Mesendoderm (in vitro differentiated cells): ENCODE results near the gene SNRPA.
A peak's percentile ranks its signal among the peaks of the same experiment; 100 is the strongest.

Experiments used
- DNase-seq: peaks from one replicate; pipeline ENCODE4 v3.0.0; 2013
- H2AK5ac ChIP-seq: 2 replicates; pipeline ENCODE4 v1.6.1; 2013; ENCODE audit warnings: low read length, inconsistent platforms
- H2BK120ac ChIP-seq: 2 replicates; pipeline ENCODE4 v1.6.1; 2013; ENCODE audit warnings: low read depth, mild to moderate bottlenecking, low read length, moderate library complexity, mixed read lengths
- H2BK15ac ChIP-seq: replicated peaks from 2 replicates; pipeline ENCODE4 v1.6.1; 2013; ENCODE audit warnings: low read depth, mild to moderate bottlenecking, moderate library complexity
- H2BK5ac ChIP-seq: 2 replicates; pipeline ENCODE4 v1.6.1; 2013; ENCODE audit warnings: low read length, inconsistent platforms
- H3K18ac ChIP-seq: 2 replicates; pipeline ENCODE4 v1.6.1; 2013; ENCODE audit warnings: mild to moderate bottlenecking, low read length, mixed read lengths
- H3K23ac ChIP-seq: one replicate; pipeline ENCODE4 v1.6.1; 2013; ENCODE audit warnings: low read length
- H3K27ac ChIP-seq: 2 replicates; pipeline ENCODE4 v1.5.1; 2013; ENCODE audit warnings: low read depth, mild to moderate bottlenecking, inconsistent platforms, low read length, moderate library complexity
- H3K27me3 ChIP-seq: 2 replicates; pipeline ENCODE4 v1.6.1; 2013; ENCODE audit warnings: low read length, control low read depth, mild to moderate bottlenecking, inconsistent platforms; ENCODE audit not compliant: insufficient read depth, poor library complexity
- H3K36me3 ChIP-seq: 2 replicates; pipeline ENCODE4 v1.6.1; 2013; ENCODE audit warnings: low read length, inconsistent platforms; ENCODE audit not compliant: control insufficient read depth, insufficient read depth
- H3K4ac ChIP-seq: one replicate; pipeline ENCODE4 v1.6.1; 2013; ENCODE audit warnings: low read depth, mild to moderate bottlenecking, low read length, moderate library complexity
- H3K4me1 ChIP-seq: 2 replicates; pipeline ENCODE4 v1.6.1; 2013; ENCODE audit warnings: low read depth, low read length, inconsistent platforms; ENCODE audit not compliant: control insufficient read depth
- H3K4me2 ChIP-seq: 2 replicates; pipeline ENCODE4 v1.6.1; 2013; ENCODE audit warnings: low read length
- H3K4me3 ChIP-seq: 2 replicates; pipeline ENCODE4 v1.5.1; 2013; ENCODE audit warnings: mild to moderate bottlenecking, low read length
- H3K56ac ChIP-seq: one replicate; pipeline ENCODE4 v1.6.1; 2013; ENCODE audit warnings: low read length
- H3K79me1 ChIP-seq: 2 replicates; pipeline ENCODE4 v1.6.1; 2013; ENCODE audit warnings: low read length, inconsistent platforms
- H3K79me2 ChIP-seq: 2 replicates; pipeline ENCODE4 v1.6.1; 2013; ENCODE audit warnings: mild to moderate bottlenecking, low read length; ENCODE audit not compliant: control insufficient read depth, insufficient read depth
- H3K9ac ChIP-seq: 2 replicates; pipeline ENCODE4 v1.6.1; 2013; ENCODE audit warnings: low read length, inconsistent platforms
- H4K5ac ChIP-seq: one replicate; pipeline ENCODE4 v1.6.1; 2013; ENCODE audit warnings: low read length
- H4K8ac ChIP-seq: one replicate; pipeline ENCODE4 v1.6.1; 2013; ENCODE audit warnings: low read depth, mild to moderate bottlenecking, control low read depth, low read length, moderate library complexity
- WGBS: extraction: QIAGEN DNeasy Blood & Tissue Kit; methylation state at CpG from one replicate; pipeline ENCODE4 v1.1.7; 2013; ENCODE audit warnings: low lambda C conversion rate, missing lambda C conversion rate; ENCODE audit not compliant: insufficient coverage; ENCODE audit errors: extremely low coverage; 5-methylcytosine and 5-hydroxymethylcytosine counted together

The SNRPA gene

DNA sequence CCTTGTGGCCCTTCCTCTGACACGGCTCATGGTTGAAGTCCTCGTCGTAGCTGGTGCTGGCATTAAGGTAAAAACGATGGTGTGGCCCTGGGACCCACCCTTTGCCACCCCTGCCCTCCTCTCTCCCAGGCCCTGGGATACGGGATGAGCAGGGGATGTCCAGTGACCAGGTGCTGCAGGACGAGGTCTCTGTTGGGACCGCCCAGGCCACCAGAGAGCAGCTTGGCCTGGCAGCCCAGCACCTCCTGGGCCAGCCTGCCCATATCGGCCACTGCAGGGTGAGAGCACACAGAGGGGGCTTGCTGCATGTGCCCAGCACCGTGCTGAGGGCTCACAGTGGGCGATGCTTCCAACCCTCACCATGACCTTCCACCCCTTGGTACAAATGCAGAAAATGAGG, 7.1 kb upstream of the SNRPA start:
- Histone ChIP-seq H4K8ac (no peak overlapping the region), H3K18ac (no peak overlapping the region), H3K79me1 (no peaks in the 10 kb centered on the region), H3K56ac (no peak overlapping the region), H3K4me2 (no peak overlapping the region), H3K23ac (no peak overlapping the region), H3K27ac (no peak overlapping the region), H3K4ac (no peak overlapping the region), H2BK5ac (no peak overlapping the region), H2BK15ac (no peak overlapping the region), H3K4me3 (no peak overlapping the region), H3K36me3 (no peaks in the 10 kb centered on the region), H3K9ac (no peak overlapping the region), H4K5ac (no peak overlapping the region), H3K27me3 (no peaks in the 10 kb centered on the region), H2AK5ac (no peak overlapping the region), H3K4me1 (peaks cover 5% of the 10 kb centered on the region), H3K79me2 (no peaks in the 10 kb centered on the region), H2BK120ac (no peak overlapping the region)
- DNase-seq, result no peak
- WGBS, result no CpG with 5 or more reads among the region's 10 CpGs

DNA sequence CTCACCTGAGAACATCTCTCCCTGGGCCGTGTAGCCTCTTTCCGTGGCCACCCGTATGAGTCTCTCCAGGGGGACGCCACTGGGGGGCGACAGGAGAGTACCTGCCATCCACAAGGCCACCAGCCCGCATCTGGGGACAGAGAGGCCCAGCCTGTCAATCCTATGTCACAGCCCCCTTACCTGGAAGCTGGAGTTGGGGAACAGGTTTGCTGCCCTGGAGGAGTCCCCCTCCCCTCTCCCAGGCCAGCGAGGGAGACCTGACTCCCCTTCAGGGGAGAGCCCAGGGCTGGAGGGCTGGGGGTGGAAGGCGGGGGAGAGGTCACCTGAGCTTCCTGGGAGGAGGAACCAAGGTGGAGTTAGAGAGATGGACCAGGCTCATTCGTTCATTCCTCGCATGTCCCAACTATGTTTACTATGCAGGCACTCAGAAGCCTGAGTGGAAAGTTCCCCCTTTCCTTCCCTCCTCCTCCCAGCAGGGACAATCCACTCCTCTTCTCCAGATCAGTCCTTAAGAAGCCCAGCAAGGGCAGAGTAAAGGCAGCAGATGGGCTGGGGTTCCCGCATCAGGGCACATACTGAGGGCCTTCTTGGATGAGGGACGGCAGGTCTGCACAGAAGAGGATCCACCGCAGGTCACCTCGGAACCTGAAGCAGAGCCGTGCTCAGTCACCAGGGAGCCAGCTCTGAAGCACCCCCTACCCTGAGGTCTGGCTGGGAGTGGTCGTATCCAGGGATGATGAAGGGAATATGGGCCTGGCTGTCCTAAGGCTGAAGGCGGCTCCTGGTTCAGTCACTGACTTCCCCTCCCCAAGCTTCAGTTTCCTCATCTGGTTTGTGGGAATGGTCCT, 6.2 kb upstream of the SNRPA start:
- Histone ChIP-seq H3K27me3 (no peaks in the 10 kb centered on the region), H3K4me1 (peaks cover 7% of the 10 kb centered on the region), H3K36me3 (no peaks in the 10 kb centered on the region), H4K8ac (no peak overlapping the region), H3K4me2 (no peak overlapping the region), H2BK15ac (no peak overlapping the region), H3K79me1 (peaks cover 2% of the 10 kb centered on the region), H3K4me3 (no peak overlapping the region), H3K56ac (peak overlapping the region; percentile 79), H4K5ac (no peak overlapping the region), H3K23ac (no peak overlapping the region), H3K9ac (peak overlapping the region; percentile 54), H3K4ac (peak overlapping the region; percentile 49), H3K79me2 (no peaks in the 10 kb centered on the region), H2AK5ac (no peak overlapping the region), H2BK5ac (no peak overlapping the region), H3K18ac (peak overlapping the region; percentile 33), H2BK120ac (no peak overlapping the region), H3K27ac (peak overlapping the region; percentile 78)
- peak; percentile 80 for DNase-seq
- WGBS, result no CpG with 5 or more reads among the region's 17 CpGs

DNA sequence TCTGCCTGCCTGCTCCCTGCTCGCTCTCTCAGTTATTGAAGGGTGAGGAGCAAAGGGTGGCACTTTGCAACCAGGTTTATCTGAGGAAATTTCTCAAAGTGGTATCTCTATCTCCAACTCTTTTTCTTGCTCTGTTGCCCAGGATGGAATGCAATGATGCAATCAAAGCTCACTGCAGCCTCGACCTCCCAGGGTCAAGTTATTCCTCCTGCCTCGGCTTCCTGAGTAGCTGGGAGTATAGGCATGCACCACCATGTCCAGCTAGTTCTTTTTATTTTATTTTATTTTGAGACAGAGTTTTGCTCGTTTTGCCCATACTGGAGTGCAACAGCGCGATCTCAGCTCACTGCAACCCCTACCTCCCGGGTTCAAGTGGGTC, 5.6 kb upstream of the SNRPA start:
- peak overlapping the region; percentile 78 for H3K27ac ChIP-seq
- WGBS, result no CpG with 5 or more reads among the region's 7 CpGs

DNA sequence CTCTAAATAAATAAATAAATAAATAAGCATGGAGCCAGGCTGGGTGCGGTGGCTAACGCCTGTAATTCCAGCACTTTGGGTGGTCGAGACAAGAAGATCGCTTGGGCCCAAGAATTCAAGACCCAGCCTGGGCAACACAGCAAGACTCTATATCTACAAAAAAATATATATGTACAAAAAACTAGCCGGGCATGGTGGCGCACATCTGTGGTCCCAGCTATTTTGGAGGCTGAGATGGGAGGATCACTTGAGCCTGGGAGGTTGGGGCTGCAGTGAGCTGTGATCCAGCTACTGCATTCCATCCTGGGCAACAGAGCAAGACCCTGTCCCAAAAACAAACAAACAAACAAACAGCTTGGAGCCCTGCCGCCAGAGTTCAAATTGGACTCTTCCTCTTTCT, 3.5 kb upstream of the SNRPA start:
- H4K5ac ChIP-seq, result no peak overlapping the region
- no peaks in the 10 kb centered on the region for H3K27me3 ChIP-seq
- no peak overlapping the region for H3K18ac ChIP-seq
- WGBS, result no CpG with 5 or more reads among the region's 7 CpGs
- no peak overlapping the region for H3K9ac ChIP-seq
- H2BK5ac ChIP-seq, result no peak overlapping the region
- no peaks in the 10 kb centered on the region for H3K36me3 ChIP-seq
- DNase-seq, result no peak
- H3K4me3 ChIP-seq, result no peak overlapping the region
- H2BK120ac ChIP-seq, result no peak overlapping the region
- peaks cover 15% of the 10 kb centered on the region for H3K79me2 ChIP-seq
- no peak overlapping the region for H3K56ac ChIP-seq
- peaks cover 5% of the 10 kb centered on the region for H3K79me1 ChIP-seq
- H3K4me2 ChIP-seq, result no peak overlapping the region
- no peak overlapping the region for H3K4ac ChIP-seq
- no peak overlapping the region for H3K27ac ChIP-seq
- no peak overlapping the region for H4K8ac ChIP-seq
- H3K23ac ChIP-seq, result no peak overlapping the region
- peaks cover 9% of the 10 kb centered on the region for H3K4me1 ChIP-seq
- no peak overlapping the region for H2BK15ac ChIP-seq
- H2AK5ac ChIP-seq, result no peak overlapping the region

More for the DNA sequence above, 5.6 kb upstream of the SNRPA start:
- Histone ChIP-seq H2AK5ac (no peak overlapping the region), H3K27me3 (no peaks in the 10 kb centered on the region), H3K18ac (peak overlapping the region; percentile 33), H4K8ac (no peak overlapping the region), H3K79me1 (peaks cover 5% of the 10 kb centered on the region), H3K79me2 (no peaks in the 10 kb centered on the region), H3K4me3 (no peak overlapping the region), H3K56ac (peak overlapping the region; percentile 79), H3K4me2 (no peak overlapping the region), H3K36me3 (no peaks in the 10 kb centered on the region), H3K23ac (no peak overlapping the region), H3K4me1 (peaks cover 9% of the 10 kb centered on the region), H2BK5ac (no peak overlapping the region), H2BK15ac (no peak overlapping the region), H3K9ac (peak overlapping the region; percentile 54), H2BK120ac (no peak overlapping the region), H4K5ac (no peak overlapping the region), H3K4ac (no peak overlapping the region)
- peak; percentile 73 for DNase-seq

DNA sequence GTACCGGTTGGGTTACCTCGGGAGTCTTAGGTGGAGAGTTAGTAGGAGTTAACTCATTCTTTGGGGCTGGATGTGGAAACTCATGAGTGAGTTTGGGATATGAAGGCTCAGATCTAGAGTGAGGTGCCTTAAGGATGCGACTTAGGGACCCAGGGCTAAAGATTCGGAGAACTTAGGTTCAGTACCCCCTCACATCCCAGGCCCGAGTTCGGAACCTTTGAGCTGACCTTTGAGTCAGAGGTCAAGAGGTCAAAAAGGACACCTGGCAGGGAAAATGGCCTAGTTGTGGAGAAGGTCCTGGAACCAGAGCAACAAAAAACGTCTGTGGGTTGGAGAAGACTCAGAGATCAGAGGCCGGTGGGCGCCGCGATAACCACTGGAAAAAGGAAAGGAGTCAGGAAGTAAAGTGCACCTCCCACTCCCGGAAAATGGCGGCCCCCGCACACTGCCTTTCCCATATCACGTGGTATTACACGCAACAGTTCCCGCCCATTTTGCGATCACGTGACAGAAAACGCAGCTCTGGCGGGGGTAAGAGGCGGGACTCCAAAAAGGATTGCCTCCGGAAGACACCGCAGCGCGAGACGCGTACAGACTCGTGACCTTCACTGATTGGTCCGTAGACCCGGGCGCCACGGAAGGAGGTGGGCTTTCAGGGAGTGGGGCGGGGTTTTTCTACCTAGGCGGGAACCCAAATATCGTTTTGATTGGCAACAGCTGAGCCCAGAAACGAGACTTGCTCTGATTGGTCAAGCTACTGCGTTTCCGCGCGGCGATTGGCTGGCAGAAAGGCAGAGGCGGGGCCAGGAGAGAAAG, 737 bp upstream of the SNRPA start, which contains the start of gene ACTMAP:
Gene ACTMAP, minus strand, starts transcription at position 420 of the 816 bp plus-strand sequence. CDS start 674 bp downstream, outside the sequence.
- Histone ChIP-seq H3K27ac (peak within 1 kb of the TSS; percentile 85), H2BK120ac (peak within 1 kb of the TSS; percentile 30), H3K79me1 (peaks cover 5% of the 10 kb centered on the region), H3K4me2 (peak within 1 kb of the TSS; percentile 72), H3K79me2 (peaks cover 37% of the 10 kb centered on the region), H2BK5ac (peak within 1 kb of the TSS; percentile 97), H2BK15ac (no peak within 1 kb of the TSS), H3K36me3 (no peaks in the 10 kb centered on the region), H3K56ac (peak within 1 kb of the TSS; percentile 99), H3K4me1 (peaks cover 8% of the 10 kb centered on the region), H3K9ac (peak within 1 kb of the TSS; percentile 97), H3K4ac (peak within 1 kb of the TSS; percentile 100), H3K4me3 (peak within 1 kb of the TSS; percentile 89), H2AK5ac (peak within 1 kb of the TSS; percentile 100), H4K5ac (peak within 1 kb of the TSS; percentile 100), H3K23ac (peak within 1 kb of the TSS; percentile 97), H3K27me3 (no peaks in the 10 kb centered on the region), H3K18ac (peak within 1 kb of the TSS; percentile 86), H4K8ac (peak within 1 kb of the TSS; percentile 97)
- peak; percentile 100 for DNase-seq
- WGBS, result no CpG with 5 or more reads among the region's 43 CpGs
